H1 (cell line): Measurements from ENCODE around the gene UBA5. TPM values are rescaled to one million over a fixed set of nuclear protein-coding genes. Genes with fewer than 3 reads are reported as not detected.

Source experiments
- CTCF ChIA-PET: fragments of 300-600 bp; sonication (Branson Sonifier 250); formaldehyde crosslinking; loops from one replicate; lab custom pipeline; 2021; ENCODE audit not compliant: partially characterized antibody; lab: Charles Lee
- POLR2A ChIA-PET: fragments of 300-600 bp; sonication (Branson Sonifier 250); formaldehyde crosslinking; loops from one replicate; lab custom pipeline; 2021; ENCODE audit warnings: inconsistent platforms; ENCODE audit not compliant: partially characterized antibody; lab: Charles Lee
- DNase-seq, 2 experiments: peaks; one replicate each; pipeline versions ENCODE4 v3.0.0 to v3.0.0-alpha.2; 2010 to 2022; ENCODE audit warnings: low spot score in 2 of 2, low read depth in 1 of 2, mixed read lengths in 1 of 2
- FAIRE-seq: peaks from 2 replicates; lab custom pipeline; 2011; peaks lifted over from hg19 to GRCh38; lab: Jason Lieb, UNC
- H2AFZ ChIP-seq: 2 replicates; pipeline ENCODE4 v1.8.1; 2012; ENCODE audit warnings: low read length, inconsistent platforms
- H2AK5ac ChIP-seq: 2 replicates; pipeline ENCODE4 v1.6.1; 2013; ENCODE audit warnings: low read depth, low read length
- H2BK120ac ChIP-seq: replicated peaks from 2 replicates; pipeline ENCODE3; 2013; ENCODE audit warnings: low read depth, low read length, inconsistent platforms
- H2BK12ac ChIP-seq: 2 replicates; pipeline ENCODE4 v1.6.1; 2013; ENCODE audit warnings: low read depth, low read length
- H2BK15ac ChIP-seq: 2 replicates; pipeline ENCODE4 v1.6.1; 2013; ENCODE audit warnings: low read length
- H2BK20ac ChIP-seq: 2 replicates; pipeline ENCODE4 v1.6.1; 2013; ENCODE audit warnings: low read length
- H2BK5ac ChIP-seq: 2 replicates; pipeline ENCODE4 v1.6.1; 2013; ENCODE audit warnings: low read depth, low read length
- H3K14ac ChIP-seq: 2 replicates; pipeline ENCODE4 v1.6.1; 2013; ENCODE audit warnings: inconsistent platforms; ENCODE audit not compliant: insufficient read length
- H3K18ac ChIP-seq: 2 replicates; pipeline ENCODE4 v1.6.1; 2013; ENCODE audit warnings: low read length; ENCODE audit errors: extremely low read depth
- H3K23ac ChIP-seq: 2 replicates; pipeline ENCODE4 v1.6.1; 2013; ENCODE audit warnings: inconsistent platforms; ENCODE audit not compliant: insufficient read length
- H3K23me2 ChIP-seq: 2 replicates; pipeline ENCODE4 v1.6.1; 2013; ENCODE audit warnings: low read depth, low read length
- H3K27ac ChIP-seq: 2 replicates; pipeline ENCODE4 v1.6.1; 2011; ENCODE audit warnings: low read depth, low read length, inconsistent platforms
- H3K27me3 ChIP-seq, 4 experiments: replicated peaks in 1 of 4; 1 replicate in 1 of 4; 2 replicates in 3 of 4; pipeline versions ENCODE4 v1.6.1 to v1.8.1; 2011 to 2013; ENCODE audit warnings: low read length in 3 of 4, mild to moderate bottlenecking in 3 of 4, inconsistent platforms in 2 of 4, mixed read lengths in 2 of 4, moderate library complexity in 1 of 4; ENCODE audit not compliant: control insufficient read depth in 3 of 4, insufficient read depth in 3 of 4; ENCODE audit errors: extremely low read depth in 1 of 4
- H3K36me3 ChIP-seq, 4 experiments: 2 replicates each; pipeline versions ENCODE4 v1.6.1 to v1.8.1; 2011 to 2013; ENCODE audit warnings: mild to moderate bottlenecking in 4 of 4, low read length in 3 of 4, moderate library complexity in 2 of 4, control low read depth in 1 of 4, inconsistent platforms in 1 of 4; ENCODE audit not compliant: insufficient read depth in 4 of 4, control insufficient read depth in 2 of 4
- H3K4ac ChIP-seq: replicated peaks from 2 replicates; pipeline ENCODE3; 2013; ENCODE audit warnings: low read length, low read depth, mixed read lengths, inconsistent platforms; ENCODE audit not compliant: insufficient read length
- H3K4me1 ChIP-seq, 4 experiments: replicated peaks in 1 of 4; 1 replicate in 1 of 4; 2 replicates in 3 of 4; pipeline versions ENCODE4 v1.6.1 to v1.8.1; 2011 to 2013; ENCODE audit warnings: low read length in 3 of 4, inconsistent platforms in 2 of 4, mixed read lengths in 1 of 4; ENCODE audit not compliant: insufficient read depth in 4 of 4, control insufficient read depth in 3 of 4
- H3K4me2 ChIP-seq, 2 experiments: 2 replicates each; pipeline versions ENCODE4 v1.6.1 to v1.8.1; 2011 to 2013; ENCODE audit warnings: low read depth in 2 of 2, low read length in 2 of 2, control low read depth in 1 of 2, inconsistent platforms in 1 of 2, mild to moderate bottlenecking in 1 of 2; ENCODE audit not compliant: insufficient read depth in 1 of 2
- H3K4me3 ChIP-seq, 4 experiments: fragments of 200-600, 300-600 bp in 1 of 4; sonication (generic), shearing (Covaris generic), sonication (Bioruptor Twin) in 1 of 4; 2 replicates each; pipeline versions ENCODE4 v1.5.1 to v1.8.1; 2011 to 2016; ENCODE audit warnings: low read length in 4 of 4, low read depth in 3 of 4, control low read depth in 2 of 4, inconsistent platforms in 2 of 4, mild to moderate bottlenecking in 2 of 4, mixed read lengths in 1 of 4, moderate library complexity in 1 of 4; ENCODE audit not compliant: insufficient read depth in 2 of 4; ENCODE audit errors: extremely low read depth in 1 of 4
- H3K56ac ChIP-seq: replicated peaks from 2 replicates; pipeline ENCODE3; 2013; ENCODE audit warnings: low read depth, mild to moderate bottlenecking, mixed read lengths, low read length, inconsistent platforms; ENCODE audit not compliant: insufficient read length
- H3K79me1 ChIP-seq: 2 replicates; pipeline ENCODE4 v1.6.1; 2013; ENCODE audit warnings: low read depth, low read length, control low read depth
- H3K79me2 ChIP-seq, 2 experiments: 2 replicates each; pipeline versions ENCODE4 v1.6.1 to v1.8.1; 2012 to 2013; ENCODE audit warnings: low read length in 2 of 2, mild to moderate bottlenecking in 2 of 2, inconsistent platforms in 1 of 2; ENCODE audit not compliant: insufficient read depth in 2 of 2, control insufficient read depth in 1 of 2
- H3K9ac ChIP-seq, 4 experiments: replicated peaks in 1 of 4; 1 replicate in 1 of 4; 2 replicates in 3 of 4; pipeline versions ENCODE4 v1.6.1 to v1.8.1; 2011 to 2013; ENCODE audit warnings: low read depth in 3 of 4, low read length in 3 of 4, control low read depth in 2 of 4, mild to moderate bottlenecking in 2 of 4, moderate library complexity in 2 of 4, inconsistent platforms in 1 of 4; ENCODE audit errors: extremely low read depth in 1 of 4
- H3K9me3 ChIP-seq, 2 experiments: 2 replicates each; pipeline versions ENCODE4 v1.6.1 to v1.8.1; 2012 to 2013; ENCODE audit warnings: mild to moderate bottlenecking in 2 of 2, moderate library complexity in 2 of 2, control low read depth in 1 of 2, inconsistent platforms in 1 of 2, low read depth in 1 of 2, low read length in 1 of 2, mixed read lengths in 1 of 2; ENCODE audit not compliant: insufficient read depth in 2 of 2
- H4K20me1 ChIP-seq, 2 experiments: replicated peaks in 1 of 2; 2 replicates each; pipeline versions ENCODE3 to v1.8.1; 2011 to 2013; ENCODE audit warnings: inconsistent platforms in 2 of 2, low read length in 2 of 2, mild to moderate bottlenecking in 1 of 2; ENCODE audit not compliant: insufficient read depth in 2 of 2, control insufficient read depth in 1 of 2
- H4K5ac ChIP-seq: 2 replicates; pipeline ENCODE4 v1.6.1; 2013; ENCODE audit warnings: low read length, low read depth, mixed read lengths, inconsistent platforms; ENCODE audit not compliant: insufficient read length
- H4K8ac ChIP-seq: 2 replicates; pipeline ENCODE4 v1.8.0; 2013; ENCODE audit warnings: mild to moderate bottlenecking, moderate library complexity, low read length, inconsistent platforms; ENCODE audit not compliant: insufficient read depth; ENCODE audit errors: extremely low read depth
- H4K91ac ChIP-seq: replicated peaks from 2 replicates; pipeline ENCODE3; 2013; ENCODE audit warnings: low read length, mixed read lengths, inconsistent platforms; ENCODE audit not compliant: insufficient read length
- CHD2 ChIP-seq: IDR thresholded peaks from 2 replicates; pipeline ENCODE4 v1.6.1; 2012; ENCODE audit warnings: low read length, improper control_type of control experiment
- NANOG ChIP-seq: IDR thresholded peaks from 2 replicates; pipeline ENCODE4 v1.6.1; 2011; ENCODE audit warnings: low read length, low read depth, mild to moderate bottlenecking, inconsistent platforms; ENCODE audit not compliant: insufficient read depth, poor library complexity, severe bottlenecking
- PHF8 ChIP-seq: fragments of 200-600 bp; sonication (generic); conservative IDR thresholded peaks from 2 replicates; pipeline ENCODE4 v1.7.1; 2012; ENCODE audit warnings: low read depth, mild to moderate bottlenecking, inconsistent platforms, low read length, moderate library complexity
- POU5F1 ChIP-seq: IDR thresholded peaks from 2 replicates; pipeline ENCODE4 v1.6.1; 2011; ENCODE audit warnings: low read depth, mild to moderate bottlenecking, low read length, moderate library complexity
- SIN3A ChIP-seq, 2 experiments: IDR thresholded peaks in 1 of 2; conservative IDR thresholded peaks in 1 of 2; 2 replicates each; pipeline ENCODE4 v1.6.1; 2011 to 2012; ENCODE audit warnings: low read length in 2 of 2, improper control_type of control experiment in 1 of 2, low read depth in 1 of 2, mild to moderate bottlenecking in 1 of 2
- SIRT6 ChIP-seq: IDR thresholded peaks from one replicate; pipeline ENCODE4 v1.7.1; 2012; ENCODE audit warnings: low read length, inconsistent platforms
- SP1 ChIP-seq: IDR thresholded peaks from 2 replicates; pipeline ENCODE4 v1.6.1; 2011; ENCODE audit warnings: low read depth, low read length
- SP2 ChIP-seq: IDR thresholded peaks from 2 replicates; pipeline ENCODE4 v1.6.1; 2012; ENCODE audit warnings: mild to moderate bottlenecking, low read length, inconsistent platforms
- TCF12 ChIP-seq: IDR thresholded peaks from 2 replicates; pipeline ENCODE4 v1.6.1; 2011; ENCODE audit warnings: low read depth, mild to moderate bottlenecking, low read length
- TEAD4 ChIP-seq: IDR thresholded peaks from 2 replicates; pipeline ENCODE4 v1.6.1; 2012; ENCODE audit warnings: low read depth, low read length, inconsistent platforms, mixed read lengths
- ZNF274 ChIP-seq: IDR thresholded peaks from 2 replicates; pipeline ENCODE4 v1.7.0; 2012; ENCODE audit warnings: low read length, borderline replicate concordance; ENCODE audit errors: extremely low read depth
- WGBS, 2 experiments: shearing (Covaris generic) in 1 of 2; methylation state at CpG; one replicate each; pipeline versions ENCODE4 v1.1.6 to v1.1.7; 2013 to 2015; ENCODE audit warnings: low lambda C conversion rate in 2 of 2, mixed read lengths in 2 of 2, inconsistent platforms in 1 of 2, low coverage in 1 of 2, missing lambda C conversion rate in 1 of 2; ENCODE audit not compliant: insufficient replicate concordance in 2 of 2, insufficient coverage in 1 of 2, insufficient read length in 1 of 2; ENCODE audit errors: extremely low coverage in 1 of 2, missing lambda C conversion rate in 1 of 2; 5-methylcytosine and 5-hydroxymethylcytosine counted together
- polyA plus RNA-seq, 7 experiments: library from polyadenylated mRNA; depleted of rRNA in 3 of 7; stranded (reverse) in 5 of 7; unstranded in 2 of 7; fragments of >200 nt in 5 of 7; fragments of 200-250 nt in 2 of 7; gene quantifications; 1 replicate in 5 of 7; 2 replicates in 1 of 7; 4 replicates in 1 of 7; pipeline versions ENCODE4 v1.2.1 to v1.2.3, GENCODE V29; 2011 to 2013; ENCODE audit warnings: missing spikeins in 2 of 7, mixed read lengths in 2 of 7
- total RNA-seq: library from RNA; stranded (reverse); fragmentation: NEBNext Ultra II Directional; extraction: Animal tissue kit (Norgen Biotek cat#: 25700); gene quantifications from 2 replicates; pipeline ENCODE4 v1.2.1, GENCODE V29; 2021
- TF ChIP-seq, protein P1 (sequence below), 3 experiments: IDR thresholded peaks; 1 replicate in 2 of 3; 2 replicates in 1 of 3; pipeline versions ENCODE4 v1.5.1 to v1.6.1; 2011; ENCODE audit warnings: low read length in 3 of 3, mild to moderate bottlenecking in 3 of 3, inconsistent platforms in 2 of 3, low read depth in 1 of 3, moderate library complexity in 1 of 3; ENCODE audit not compliant: insufficient read depth in 1 of 3; ENCODE audit errors: control extremely low read depth in 1 of 3

The UBA5 gene
- total and polyA plus RNA-seq, 2 of the 8 experiments (the other 6 are each of a cell fraction or from before 2014, with no cell fraction given) = 11.0 to 28.0 TPM

DNA sequence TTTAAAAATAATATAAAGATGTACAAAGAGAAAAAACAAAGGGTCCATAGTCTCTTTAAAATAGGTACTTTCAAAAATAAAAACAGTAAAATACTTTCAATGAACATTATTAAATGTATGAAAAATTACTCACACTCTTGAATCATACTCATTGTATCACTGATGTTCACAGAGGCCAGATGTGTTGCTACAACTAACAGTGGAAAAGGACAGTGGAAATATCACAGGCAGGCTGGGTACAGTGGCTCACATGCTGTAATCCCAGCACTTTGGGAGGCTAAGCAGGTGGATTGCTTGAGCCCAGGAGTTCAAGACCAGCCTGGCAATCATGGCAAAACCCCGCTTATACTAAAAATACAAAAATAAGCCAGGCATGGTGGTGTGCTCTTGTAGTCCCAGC is 35.3 kb downstream of the UBA5 start:
- Histone ChIP-seq H3K36me3 (peaks cover 0 to 42% (median 17%) of the 10 kb centered on the region in 4 experiments; a peak in 7 of 8 replicates), H2AFZ (no peak overlapping the region), H2BK20ac (no peak overlapping the region), H4K5ac (no peak overlapping the region), H3K9ac (no peak overlapping the region), H4K91ac (no peak overlapping the region), H3K23me2 (no peaks in the 10 kb centered on the region), H3K14ac (no peak overlapping the region), H3K9me3 (no peaks in the 10 kb centered on the region), H4K8ac (no peak overlapping the region), H2AK5ac (no peak overlapping the region), H3K23ac (no peak overlapping the region), H3K79me1 (no peaks in the 10 kb centered on the region), H3K27me3 (no peaks in the 10 kb centered on the region), H3K79me2 (no peaks in the 10 kb centered on the region), H4K20me1 (no peaks in the 10 kb centered on the region), H2BK15ac (no peak overlapping the region), H2BK5ac (no peak overlapping the region), H3K4me1 (no peaks in the 10 kb centered on the region), H2BK12ac (no peak overlapping the region), H3K56ac (no peak overlapping the region), H3K27ac (no peak overlapping the region), H3K4me2 (no peak overlapping the region), H2BK120ac (no peak overlapping the region), H3K18ac (no peak overlapping the region), H3K4ac (no peak overlapping the region), H3K4me3 (no peak overlapping the region)
- DNase-seq = no peak
- CTCF ChIA-PET = no interaction called here
- POLR2A ChIA-PET = no interaction called here
- WGBS, 2 experiments = 91% methylated on average over 1 of the region's 1 CpG; no CpG with 5 or more reads in 1 of the 2 experiments
- no peak for FAIRE-seq
- no peak for TF ChIP-seq SIN3A (conservative IDR thresholded peaks at IDR 0.05 in 1 of 2, IDR thresholded peaks at IDR 0.05 in 1 of 2; ENCODE audit: low read depth in 1 of 2, low read length in 2 of 2)
- TF ChIP-seq, protein P1, sequence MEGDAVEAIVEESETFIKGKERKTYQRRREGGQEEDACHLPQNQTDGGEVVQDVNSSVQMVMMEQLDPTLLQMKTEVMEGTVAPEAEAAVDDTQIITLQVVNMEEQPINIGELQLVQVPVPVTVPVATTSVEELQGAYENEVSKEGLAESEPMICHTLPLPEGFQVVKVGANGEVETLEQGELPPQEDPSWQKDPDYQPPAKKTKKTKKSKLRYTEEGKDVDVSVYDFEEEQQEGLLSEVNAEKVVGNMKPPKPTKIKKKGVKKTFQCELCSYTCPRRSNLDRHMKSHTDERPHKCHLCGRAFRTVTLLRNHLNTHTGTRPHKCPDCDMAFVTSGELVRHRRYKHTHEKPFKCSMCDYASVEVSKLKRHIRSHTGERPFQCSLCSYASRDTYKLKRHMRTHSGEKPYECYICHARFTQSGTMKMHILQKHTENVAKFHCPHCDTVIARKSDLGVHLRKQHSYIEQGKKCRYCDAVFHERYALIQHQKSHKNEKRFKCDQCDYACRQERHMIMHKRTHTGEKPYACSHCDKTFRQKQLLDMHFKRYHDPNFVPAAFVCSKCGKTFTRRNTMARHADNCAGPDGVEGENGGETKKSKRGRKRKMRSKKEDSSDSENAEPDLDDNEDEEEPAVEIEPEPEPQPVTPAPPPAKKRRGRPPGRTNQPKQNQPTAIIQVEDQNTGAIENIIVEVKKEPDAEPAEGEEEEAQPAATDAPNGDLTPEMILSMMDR (IDR thresholded peaks at IDR 0.05; ENCODE audit: control extremely low read depth in 1 of 3, insufficient read depth in 1 of 3, low read depth in 1 of 3, low read length in 3 of 3) = no peak
- TF ChIP-seq TEAD4 = no peak
- no peak for TF ChIP-seq SIRT6
- TF ChIP-seq PHF8 = no peak
- TF ChIP-seq CHD2 = no peak
- no peak for TF ChIP-seq ZNF274
- no peak for TF ChIP-seq SP1
- TF ChIP-seq TCF12 = no peak
- TF ChIP-seq SP2 = no peak
- TF ChIP-seq NANOG = no peak
- no peak for TF ChIP-seq POU5F1
